T1000 (cell line): ENCODE measurements around the gene GALNT16.
"Not testable (repeated sequence)": the region's sequence is repeated elsewhere in the genome, so short reads cannot be mapped to it uniquely, and the experiment has no call there.

Experiments used
- DNase-seq: peaks from one replicate; lab custom pipeline; 2025; ENCODE audit warnings: mixed read lengths; lab: John Stamatoyannopoulos, UW

The GALNT16 gene

GRCh38 chr14:69285661-69286255 lies 25.8 kb downstream of the GALNT16 start:
- DNase-seq, result no peak

- no peak for DNase-seq
These were observed 27.4 kb downstream of the GALNT16 start for GRCh38 chr14:69287098-69288010.

GRCh38 chr14:69288011-69288771 lies 28.2 kb downstream of the GALNT16 start:
- DNase-seq, result peak; percentile 16

GRCh38 chr14:69288956-69289705 lies 29.2 kb downstream of the GALNT16 start:
- DNase-seq, result no peak

- no peak for DNase-seq
These were observed 30.0 kb downstream of the GALNT16 start for GRCh38 chr14:69289811-69290520.

- not testable (repeated sequence) for DNase-seq
These were observed 30.9 kb downstream of the GALNT16 start for GRCh38 chr14:69290881-69291280.

GRCh38 chr14:69291396-69291795 lies 31.4 kb downstream of the GALNT16 start:
- DNase-seq, result no peak

- peak; percentile 17 for DNase-seq
These were observed 32.1 kb downstream of the GALNT16 start for GRCh38 chr14:69291891-69292561.

- DNase-seq, result no peak
These were observed 38.4 kb downstream of the GALNT16 start for GRCh38 chr14:69298131-69299071.

- no peak for DNase-seq
These were observed 39.5 kb downstream of the GALNT16 start for GRCh38 chr14:69299286-69300035.

- no peak for DNase-seq
These were observed 40.8 kb downstream of the GALNT16 start for GRCh38 chr14:69300601-69301221.

GRCh38 chr14:69303086-69303485 lies 43.1 kb downstream of the GALNT16 start:
- no peak for DNase-seq

- DNase-seq, result no peak
These were observed 52.6 kb downstream of the GALNT16 start for GRCh38 chr14:69312608-69313007.

- no peak for DNase-seq
These were observed 53.2 kb downstream of the GALNT16 start for GRCh38 chr14:69313176-69313575.

- no peak for DNase-seq
These were observed 54.4 kb downstream of the GALNT16 start for GRCh38 chr14:69314327-69314726.

- no peak for DNase-seq
These were observed 55.3 kb downstream of the GALNT16 start for GRCh38 chr14:69315301-69315700.

GRCh38 chr14:69316449-69317101 lies 56.6 kb downstream of the GALNT16 start:
- no peak for DNase-seq
